Breast epithelium (tissue), 3 donors: ENCODE measurements around the gene FRA10AC1.

ENCODE experiments used
- CTCF ChIP-seq, 3 donors: fragments of 450-650 bp; IDR thresholded peaks; one replicate each; pipeline ENCODE4 v1.5.1; 2016 to 2017; ENCODE audit warnings: antibody characterized with exemption in 3 of 3, mild to moderate bottlenecking in 3 of 3, moderate library complexity in 3 of 3
- POLR2A ChIP-seq: fragments of 450-650 bp; IDR thresholded peaks from one replicate; pipeline ENCODE4 v1.6.1; 2016; ENCODE audit warnings: antibody characterized with exemption, mild to moderate bottlenecking, moderate library complexity

GRCh38 chr10:93723153-93723552 is 20.8 kb upstream of the FRA10AC1 start:
- TF ChIP-seq CTCF (IDR thresholded peaks at IDR 0.05) (no peak), POLR2A (no peak)
